ENCODE data around the gene TBC1D3L. TPM values are rescaled to one million over a fixed set of nuclear protein-coding genes. Genes with fewer than 3 reads are reported as not detected.
"Not testable (repeated sequence)": the region's sequence is repeated elsewhere in the genome, so short reads cannot be mapped to it uniquely, and the experiment has no call there.

The TBC1D3L gene
- total RNA-seq: 2.8 and 6.3 TPM in 2 replicates

GRCh38 chr17:37988960-37989359, at the start of gene TBC1D3L:
TBC1D3L (minus strand) TSS chr17:37989060; CDS start chr17:37987520, 1,540 bp downstream.
- H3K4me3 ChIP-seq (ENCODE audit: low read depth, low read length): not testable (repeated sequence)

GRCh38 chr17:38003676-38004075, 14.8 kb upstream of the TBC1D3L start, which contains the start of gene TBC1D3D:
TBC1D3D (plus strand) TSS chr17:38003976; CDS start chr17:38005561, 1,585 bp downstream.
- not testable (repeated sequence) for DNase-seq (ENCODE audit: low read depth); H3K4me3 ChIP-seq (ENCODE audit: low read depth, low read length)

More at GRCh38 chr17:37988960-37989359, at the start of gene TBC1D3L:
- not testable (repeated sequence) for DNase-seq (ENCODE audit: low read depth)

Other genes starting within 250 kb of the TBC1D3L start
- gene HNF1B, start 244.0 kb downstream of the TBC1D3L start, total RNA-seq: 21.9 and 29.8 TPM in 2 replicates
- gene TBC1D3K, start 64.6 kb downstream of the TBC1D3L start, total RNA-seq: not detected in 2 replicates
- gene TBC1D3D, start 14.9 kb upstream of the TBC1D3L start, total RNA-seq: not detected in 2 replicates
- not detected in 2 replicates for gene TBC1D3C, start 79.6 kb upstream of the TBC1D3L start, total RNA-seq
- not detected in 2 replicates for gene TBC1D3E, start 138.9 kb upstream of the TBC1D3L start, total RNA-seq
- not detected in 2 replicates for gene TBC1D3, start 203.5 kb upstream of the TBC1D3L start, total RNA-seq